H1 (cell line): ENCODE measurements around the gene ARSA. TPM values are rescaled to one million over a fixed set of nuclear protein-coding genes. Genes with fewer than 3 reads are reported as not detected.

Experiments used
- CTCF ChIA-PET: fragments of 300-600 bp; sonication (Branson Sonifier 250); formaldehyde crosslinking; loops from one replicate; lab custom pipeline; 2021; ENCODE audit not compliant: partially characterized antibody; lab: Charles Lee
- POLR2A ChIA-PET: fragments of 300-600 bp; sonication (Branson Sonifier 250); formaldehyde crosslinking; loops from one replicate; lab custom pipeline; 2021; ENCODE audit warnings: inconsistent platforms; ENCODE audit not compliant: partially characterized antibody; lab: Charles Lee
- DNase-seq, 2 experiments: peaks; one replicate each; pipeline versions ENCODE4 v3.0.0 to v3.0.0-alpha.2; 2010 to 2022; ENCODE audit warnings: low spot score in 2 of 2, low read depth in 1 of 2, mixed read lengths in 1 of 2
- FAIRE-seq: peaks from 2 replicates; lab custom pipeline; 2011; peaks lifted over from hg19 to GRCh38; lab: Jason Lieb, UNC
- H2AFZ ChIP-seq: 2 replicates; pipeline ENCODE4 v1.8.1; 2012; ENCODE audit warnings: low read length, inconsistent platforms
- H2AK5ac ChIP-seq: 2 replicates; pipeline ENCODE4 v1.6.1; 2013; ENCODE audit warnings: low read depth, low read length
- H2BK120ac ChIP-seq: replicated peaks from 2 replicates; pipeline ENCODE3; 2013; ENCODE audit warnings: low read depth, low read length, inconsistent platforms
- H2BK12ac ChIP-seq: 2 replicates; pipeline ENCODE4 v1.6.1; 2013; ENCODE audit warnings: low read depth, low read length
- H2BK15ac ChIP-seq: 2 replicates; pipeline ENCODE4 v1.6.1; 2013; ENCODE audit warnings: low read length
- H2BK20ac ChIP-seq: 2 replicates; pipeline ENCODE4 v1.6.1; 2013; ENCODE audit warnings: low read length
- H2BK5ac ChIP-seq: 2 replicates; pipeline ENCODE4 v1.6.1; 2013; ENCODE audit warnings: low read depth, low read length
- H3K14ac ChIP-seq: 2 replicates; pipeline ENCODE4 v1.6.1; 2013; ENCODE audit warnings: inconsistent platforms; ENCODE audit not compliant: insufficient read length
- H3K18ac ChIP-seq: 2 replicates; pipeline ENCODE4 v1.6.1; 2013; ENCODE audit warnings: low read length; ENCODE audit errors: extremely low read depth
- H3K23ac ChIP-seq: 2 replicates; pipeline ENCODE4 v1.6.1; 2013; ENCODE audit warnings: inconsistent platforms; ENCODE audit not compliant: insufficient read length
- H3K23me2 ChIP-seq: 2 replicates; pipeline ENCODE4 v1.6.1; 2013; ENCODE audit warnings: low read depth, low read length
- H3K27ac ChIP-seq: 2 replicates; pipeline ENCODE4 v1.6.1; 2011; ENCODE audit warnings: low read depth, low read length, inconsistent platforms
- H3K27me3 ChIP-seq, 4 experiments: replicated peaks in 1 of 4; 1 replicate in 1 of 4; 2 replicates in 3 of 4; pipeline versions ENCODE4 v1.6.1 to v1.8.1; 2011 to 2013; ENCODE audit warnings: low read length in 3 of 4, mild to moderate bottlenecking in 3 of 4, inconsistent platforms in 2 of 4, mixed read lengths in 2 of 4, moderate library complexity in 1 of 4; ENCODE audit not compliant: control insufficient read depth in 3 of 4, insufficient read depth in 3 of 4; ENCODE audit errors: extremely low read depth in 1 of 4
- H3K36me3 ChIP-seq, 4 experiments: 2 replicates each; pipeline versions ENCODE4 v1.6.1 to v1.8.1; 2011 to 2013; ENCODE audit warnings: mild to moderate bottlenecking in 4 of 4, low read length in 3 of 4, moderate library complexity in 2 of 4, control low read depth in 1 of 4, inconsistent platforms in 1 of 4; ENCODE audit not compliant: insufficient read depth in 4 of 4, control insufficient read depth in 2 of 4
- H3K4ac ChIP-seq: replicated peaks from 2 replicates; pipeline ENCODE3; 2013; ENCODE audit warnings: low read length, low read depth, mixed read lengths, inconsistent platforms; ENCODE audit not compliant: insufficient read length
- H3K4me1 ChIP-seq, 4 experiments: replicated peaks in 1 of 4; 1 replicate in 1 of 4; 2 replicates in 3 of 4; pipeline versions ENCODE4 v1.6.1 to v1.8.1; 2011 to 2013; ENCODE audit warnings: low read length in 3 of 4, inconsistent platforms in 2 of 4, mixed read lengths in 1 of 4; ENCODE audit not compliant: insufficient read depth in 4 of 4, control insufficient read depth in 3 of 4
- H3K4me2 ChIP-seq, 2 experiments: 2 replicates each; pipeline versions ENCODE4 v1.6.1 to v1.8.1; 2011 to 2013; ENCODE audit warnings: low read depth in 2 of 2, low read length in 2 of 2, control low read depth in 1 of 2, inconsistent platforms in 1 of 2, mild to moderate bottlenecking in 1 of 2; ENCODE audit not compliant: insufficient read depth in 1 of 2
- H3K4me3 ChIP-seq, 4 experiments: fragments of 200-600, 300-600 bp in 1 of 4; sonication (generic), shearing (Covaris generic), sonication (Bioruptor Twin) in 1 of 4; 2 replicates each; pipeline versions ENCODE4 v1.5.1 to v1.8.1; 2011 to 2016; ENCODE audit warnings: low read length in 4 of 4, low read depth in 3 of 4, control low read depth in 2 of 4, inconsistent platforms in 2 of 4, mild to moderate bottlenecking in 2 of 4, mixed read lengths in 1 of 4, moderate library complexity in 1 of 4; ENCODE audit not compliant: insufficient read depth in 2 of 4; ENCODE audit errors: extremely low read depth in 1 of 4
- H3K56ac ChIP-seq: replicated peaks from 2 replicates; pipeline ENCODE3; 2013; ENCODE audit warnings: low read depth, mild to moderate bottlenecking, mixed read lengths, low read length, inconsistent platforms; ENCODE audit not compliant: insufficient read length
- H3K79me1 ChIP-seq: 2 replicates; pipeline ENCODE4 v1.6.1; 2013; ENCODE audit warnings: low read depth, low read length, control low read depth
- H3K79me2 ChIP-seq, 2 experiments: 2 replicates each; pipeline versions ENCODE4 v1.6.1 to v1.8.1; 2012 to 2013; ENCODE audit warnings: low read length in 2 of 2, mild to moderate bottlenecking in 2 of 2, inconsistent platforms in 1 of 2; ENCODE audit not compliant: insufficient read depth in 2 of 2, control insufficient read depth in 1 of 2
- H3K9ac ChIP-seq, 4 experiments: replicated peaks in 1 of 4; 1 replicate in 1 of 4; 2 replicates in 3 of 4; pipeline versions ENCODE4 v1.6.1 to v1.8.1; 2011 to 2013; ENCODE audit warnings: low read depth in 3 of 4, low read length in 3 of 4, control low read depth in 2 of 4, mild to moderate bottlenecking in 2 of 4, moderate library complexity in 2 of 4, inconsistent platforms in 1 of 4; ENCODE audit errors: extremely low read depth in 1 of 4
- H3K9me3 ChIP-seq, 2 experiments: 2 replicates each; pipeline versions ENCODE4 v1.6.1 to v1.8.1; 2012 to 2013; ENCODE audit warnings: mild to moderate bottlenecking in 2 of 2, moderate library complexity in 2 of 2, control low read depth in 1 of 2, inconsistent platforms in 1 of 2, low read depth in 1 of 2, low read length in 1 of 2, mixed read lengths in 1 of 2; ENCODE audit not compliant: insufficient read depth in 2 of 2
- H4K20me1 ChIP-seq, 2 experiments: replicated peaks in 1 of 2; 2 replicates each; pipeline versions ENCODE3 to v1.8.1; 2011 to 2013; ENCODE audit warnings: inconsistent platforms in 2 of 2, low read length in 2 of 2, mild to moderate bottlenecking in 1 of 2; ENCODE audit not compliant: insufficient read depth in 2 of 2, control insufficient read depth in 1 of 2
- H4K5ac ChIP-seq: 2 replicates; pipeline ENCODE4 v1.6.1; 2013; ENCODE audit warnings: low read length, low read depth, mixed read lengths, inconsistent platforms; ENCODE audit not compliant: insufficient read length
- H4K8ac ChIP-seq: 2 replicates; pipeline ENCODE4 v1.8.0; 2013; ENCODE audit warnings: mild to moderate bottlenecking, moderate library complexity, low read length, inconsistent platforms; ENCODE audit not compliant: insufficient read depth; ENCODE audit errors: extremely low read depth
- H4K91ac ChIP-seq: replicated peaks from 2 replicates; pipeline ENCODE3; 2013; ENCODE audit warnings: low read length, mixed read lengths, inconsistent platforms; ENCODE audit not compliant: insufficient read length
- BRCA1 ChIP-seq: IDR thresholded peaks from 2 replicates; pipeline ENCODE4 v1.6.1; 2012; ENCODE audit warnings: low read depth, low read length, improper control_type of control experiment
- E2F6 ChIP-seq: IDR thresholded peaks from 2 replicates; pipeline ENCODE4 v1.6.1; 2012; ENCODE audit warnings: inconsistent platforms
- EZH2 ChIP-seq: fragments of 200-600 bp; sonication (generic); IDR thresholded peaks from 2 replicates; pipeline ENCODE4 v1.7.1; 2012; ENCODE audit warnings: low read depth, mild to moderate bottlenecking, moderate library complexity, low read length, inconsistent platforms; ENCODE audit not compliant: severe bottlenecking
- GABPA ChIP-seq: IDR thresholded peaks from 2 replicates; pipeline ENCODE4 v1.6.1; 2011; ENCODE audit warnings: mild to moderate bottlenecking, low read length, moderate library complexity, borderline replicate concordance; ENCODE audit not compliant: insufficient read depth
- JUND ChIP-seq: IDR thresholded peaks from 2 replicates; pipeline ENCODE4 v1.6.1; 2011; ENCODE audit warnings: mild to moderate bottlenecking, improper control_type of control experiment, low read length
- KDM1A ChIP-seq: fragments of 200-600, 300-600 bp; sonication (generic); IDR thresholded peaks from 2 replicates; pipeline ENCODE4 v1.7.1; 2016; ENCODE audit warnings: mild to moderate bottlenecking, low read length, borderline replicate concordance
- MAX ChIP-seq: IDR thresholded peaks from 2 replicates; pipeline ENCODE4 v1.6.1; 2012; ENCODE audit warnings: inconsistent platforms
- NANOG ChIP-seq: IDR thresholded peaks from 2 replicates; pipeline ENCODE4 v1.6.1; 2011; ENCODE audit warnings: low read length, low read depth, mild to moderate bottlenecking, inconsistent platforms; ENCODE audit not compliant: insufficient read depth, poor library complexity, severe bottlenecking
- RNF2 ChIP-seq: fragments of 200-900, 300-1000 bp; sonication (generic); IDR thresholded peaks from 2 replicates; pipeline ENCODE4 v1.7.1; 2016; ENCODE audit warnings: borderline replicate concordance, low read depth, mild to moderate bottlenecking, antibody characterized with exemption, low read length; ENCODE audit not compliant: poor library complexity, severe bottlenecking; ENCODE audit errors: missing control alignments
- SP2 ChIP-seq: IDR thresholded peaks from 2 replicates; pipeline ENCODE4 v1.6.1; 2012; ENCODE audit warnings: mild to moderate bottlenecking, low read length, inconsistent platforms
- SRF ChIP-seq: IDR thresholded peaks from 2 replicates; pipeline ENCODE4 v1.6.1; 2011; ENCODE audit warnings: mild to moderate bottlenecking, low read depth, low read length, moderate library complexity
- SUZ12 ChIP-seq: fragments of 200-600 bp; sonication (generic); IDR thresholded peaks from 2 replicates; pipeline ENCODE4 v1.6.1; 2012; ENCODE audit warnings: mild to moderate bottlenecking, inconsistent platforms, low read length, moderate library complexity, mixed read lengths
- WGBS, 2 experiments: shearing (Covaris generic) in 1 of 2; methylation state at CpG; one replicate each; pipeline versions ENCODE4 v1.1.6 to v1.1.7; 2013 to 2015; ENCODE audit warnings: low lambda C conversion rate in 2 of 2, mixed read lengths in 2 of 2, inconsistent platforms in 1 of 2, low coverage in 1 of 2, missing lambda C conversion rate in 1 of 2; ENCODE audit not compliant: insufficient replicate concordance in 2 of 2, insufficient coverage in 1 of 2, insufficient read length in 1 of 2; ENCODE audit errors: extremely low coverage in 1 of 2, missing lambda C conversion rate in 1 of 2; 5-methylcytosine and 5-hydroxymethylcytosine counted together
- polyA plus RNA-seq, 7 experiments: library from polyadenylated mRNA; depleted of rRNA in 3 of 7; stranded (reverse) in 5 of 7; unstranded in 2 of 7; fragments of >200 nt in 5 of 7; fragments of 200-250 nt in 2 of 7; gene quantifications; 1 replicate in 5 of 7; 2 replicates in 1 of 7; 4 replicates in 1 of 7; pipeline versions ENCODE4 v1.2.1 to v1.2.3, GENCODE V29; 2011 to 2013; ENCODE audit warnings: missing spikeins in 2 of 7, mixed read lengths in 2 of 7
- total RNA-seq: library from RNA; stranded (reverse); fragmentation: NEBNext Ultra II Directional; extraction: Animal tissue kit (Norgen Biotek cat#: 25700); gene quantifications from 2 replicates; pipeline ENCODE4 v1.2.1, GENCODE V29; 2021

Gene ARSA
- total and polyA plus RNA-seq, 2 of the 8 experiments (the other 6 are each of a cell fraction or from before 2014, with no cell fraction given): 9.8 to 10.1 TPM

GRCh38 chr22:50672041-50672440, 44.1 kb upstream of the ARSA start:
- Histone ChIP-seq H3K56ac (no peak overlapping the region), H2BK20ac (no peak overlapping the region), H3K23me2 (peaks cover 13% of the 10 kb centered on the region), H3K9me3 (no peaks in the 10 kb centered on the region), H3K79me1 (peaks cover 5% of the 10 kb centered on the region; the same call in 1 of the 2 replicates), H4K91ac (no peak overlapping the region), H2BK120ac (no peak overlapping the region), H3K36me3 (no peaks in the 10 kb centered on the region), H3K4ac (no peak overlapping the region), H4K5ac (no peak overlapping the region), H2BK5ac (no peak overlapping the region), H3K27me3 (peaks cover 3 to 21% (median 16%) of the 10 kb centered on the region in 4 experiments), H3K23ac (no peak overlapping the region), H2AK5ac (no peak overlapping the region), H2AFZ (no peak overlapping the region), H3K4me3 (no peak overlapping the region), H3K14ac (no peak overlapping the region), H4K20me1 (peaks cover 12% of the 10 kb centered on the region in 2 experiments), H2BK15ac (no peak overlapping the region), H3K9ac (no peak overlapping the region), H3K18ac (no peak overlapping the region), H3K79me2 (peaks cover 0 to 5% of the 10 kb centered on the region in 2 experiments; a peak in 1 of 4 replicates), H3K4me2 (no peak overlapping the region; a peak in 1 of 4 replicates), H3K27ac (no peak overlapping the region), H3K4me1 (peaks cover 0 to 16% (median 9%) of the 10 kb centered on the region in 4 experiments; a peak in 6 of 7 replicates), H4K8ac (no peak overlapping the region), H2BK12ac (no peak overlapping the region)
- TF ChIP-seq SP2 (no peak), SRF (no peak), GABPA (no peak), E2F6 (no peak), KDM1A (no peak), JUND (no peak), BRCA1 (no peak), NANOG (no peak), MAX (no peak), EZH2 (no peak), SUZ12 (no peak), RNF2 (no peak)
- WGBS, 2 experiments: 92% methylated on average over 8 of the region's 8 CpGs; no CpG with 5 or more reads in 1 of the 2 experiments
- FAIRE-seq (no peak), DNase-seq (no peak)
- ChIA-PET POLR2A (interaction anchor here (1.5 kb wide), 1 partner anchor 30 kb away, joined by 4 read pairs; no protein-coding TSS in a partner anchor), CTCF (interaction anchor here (1.0 to 1.5 kb wide), 2 partner anchors 31 to 46 kb away, joined by 4 to 9 read pairs; no protein-coding TSS in a partner anchor)
